ENCODE data around the gene TSSK3.
"Not testable (repeated sequence)": the region's sequence is repeated elsewhere in the genome, so short reads cannot be mapped to it uniquely, and the experiment has no call there.

TSSK3 gene

GRCh38 chr1:32339363-32339978 is 22.9 kb upstream of the TSSK3 start:
- DNase-seq: no peak

GRCh38 chr1:32341186-32341757 is 21.1 kb upstream of the TSSK3 start:
- no peak for DNase-seq

GRCh38 chr1:32341971-32342370 is 20.4 kb upstream of the TSSK3 start:
- DNase-seq: no peak

GRCh38 chr1:32342704-32343103 is 19.6 kb upstream of the TSSK3 start:
- DNase-seq: no peak

- DNase-seq: no peak
Observed at GRCh38 chr1:32345289-32345827, 17.0 kb upstream of the TSSK3 start.

GRCh38 chr1:32346532-32347157 is 15.7 kb upstream of the TSSK3 start:
- no peak for DNase-seq

- no peak for DNase-seq
Observed at GRCh38 chr1:32349211-32349708, 13.1 kb upstream of the TSSK3 start.

GRCh38 chr1:32350785-32351398 is 11.4 kb upstream of the TSSK3 start:
- peak; percentile 80 for DNase-seq

GRCh38 chr1:32351399-32352238 is 10.7 kb upstream of the TSSK3 start:
- peak; percentile 97 for DNase-seq

- no peak for DNase-seq
Observed at GRCh38 chr1:32352239-32352745, 10.0 kb upstream of the TSSK3 start.

- no peak for DNase-seq
Observed at GRCh38 chr1:32352831-32353383, 9.4 kb upstream of the TSSK3 start.

GRCh38 chr1:32353431-32353830 is 8.9 kb upstream of the TSSK3 start:
- DNase-seq: no peak

- DNase-seq: no peak
Observed at GRCh38 chr1:32353886-32354570, 8.3 kb upstream of the TSSK3 start.

GRCh38 chr1:32355778-32356177 is 6.6 kb upstream of the TSSK3 start:
- not testable (repeated sequence) for DNase-seq

GRCh38 chr1:32356478-32356877 is 5.9 kb upstream of the TSSK3 start:
- no peak for DNase-seq

- DNase-seq: no peak
Observed at GRCh38 chr1:32357614-32358013, 4.7 kb upstream of the TSSK3 start.

GRCh38 chr1:32358435-32358834 is 3.9 kb upstream of the TSSK3 start:
- no peak for DNase-seq

GRCh38 chr1:32361308-32361673 is 1.0 kb upstream of the TSSK3 start:
- no peak for DNase-seq

- peak; percentile 11 for DNase-seq
Observed at GRCh38 chr1:32361674-32362473, 465 bp upstream of the TSSK3 start.

GRCh38 chr1:32363713-32364112 is 1.4 kb downstream of the TSSK3 start:
- no peak for DNase-seq

GRCh38 chr1:32364836-32365235 is 2.5 kb downstream of the TSSK3 start:
- DNase-seq: no peak

Measured in NCI-H1105 (cell line).